ENCODE data around the gene DYNLT1. TPM values are rescaled to one million over a fixed set of nuclear protein-coding genes. Genes with fewer than 3 reads are reported as not detected.
"Not testable (repeated sequence)": the region's sequence is repeated elsewhere in the genome, so short reads cannot be mapped to it uniquely, and the experiment has no call there.

DYNLT1 gene
- total RNA-seq, 2 donors from 2014 or later, result 57.3 to 91.5 TPM

GRCh38 chr6:158619922-158620801 is 24.4 kb downstream of the DYNLT1 start:
- peak overlapping the region; percentile 35 to 55 for H3K27ac ChIP-seq
- peaks cover 0 to 17% of the 10 kb centered on the region in 2 donors for H3K4me1 ChIP-seq
- H3K4me3 ChIP-seq, result no peak overlapping the region
- TF ChIP-seq, protein P1, sequence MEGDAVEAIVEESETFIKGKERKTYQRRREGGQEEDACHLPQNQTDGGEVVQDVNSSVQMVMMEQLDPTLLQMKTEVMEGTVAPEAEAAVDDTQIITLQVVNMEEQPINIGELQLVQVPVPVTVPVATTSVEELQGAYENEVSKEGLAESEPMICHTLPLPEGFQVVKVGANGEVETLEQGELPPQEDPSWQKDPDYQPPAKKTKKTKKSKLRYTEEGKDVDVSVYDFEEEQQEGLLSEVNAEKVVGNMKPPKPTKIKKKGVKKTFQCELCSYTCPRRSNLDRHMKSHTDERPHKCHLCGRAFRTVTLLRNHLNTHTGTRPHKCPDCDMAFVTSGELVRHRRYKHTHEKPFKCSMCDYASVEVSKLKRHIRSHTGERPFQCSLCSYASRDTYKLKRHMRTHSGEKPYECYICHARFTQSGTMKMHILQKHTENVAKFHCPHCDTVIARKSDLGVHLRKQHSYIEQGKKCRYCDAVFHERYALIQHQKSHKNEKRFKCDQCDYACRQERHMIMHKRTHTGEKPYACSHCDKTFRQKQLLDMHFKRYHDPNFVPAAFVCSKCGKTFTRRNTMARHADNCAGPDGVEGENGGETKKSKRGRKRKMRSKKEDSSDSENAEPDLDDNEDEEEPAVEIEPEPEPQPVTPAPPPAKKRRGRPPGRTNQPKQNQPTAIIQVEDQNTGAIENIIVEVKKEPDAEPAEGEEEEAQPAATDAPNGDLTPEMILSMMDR (IDR thresholded peaks at IDR 0.05), result no peak
- no peak for DNase-seq (ENCODE audit: low spot score)
- no peaks in the 10 kb centered on the region for H3K9me3 ChIP-seq
- H3K36me3 ChIP-seq, result peaks cover 12% of the 10 kb centered on the region
- H3K27me3 ChIP-seq, result no peaks in the 10 kb centered on the region

DNA sequence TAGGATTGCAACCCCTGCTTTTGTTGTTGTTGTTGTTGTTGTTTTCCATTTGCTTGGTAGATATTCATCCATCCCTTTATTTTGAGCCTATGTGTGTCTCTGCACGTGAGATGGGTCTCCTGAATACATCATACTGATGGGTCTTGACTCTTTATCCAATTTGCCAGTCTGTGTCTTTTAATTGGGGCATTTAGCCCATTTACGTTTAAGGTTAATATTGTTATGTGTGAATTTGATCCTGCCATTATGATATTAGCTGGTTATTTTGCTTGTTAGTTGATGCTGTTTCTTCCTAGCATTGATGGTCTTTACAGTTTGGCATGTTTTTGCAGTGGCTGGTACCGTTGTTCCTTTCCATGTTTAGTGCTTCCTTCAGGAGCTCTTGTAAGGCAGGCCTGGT is 26.3 kb downstream of the DYNLT1 start:
- DNase-seq (ENCODE audit: low spot score); H3K9me3 ChIP-seq; H3K27me3 ChIP-seq; H3K27ac ChIP-seq; H3K4me3 ChIP-seq: not testable (repeated sequence)
- peaks cover 0 to 17% of the 10 kb centered on the region in 2 donors for H3K4me1 ChIP-seq
- peaks cover 12% of the 10 kb centered on the region for H3K36me3 ChIP-seq

- not testable (repeated sequence) for H3K36me3 ChIP-seq; H3K27me3 ChIP-seq; H3K4me3 ChIP-seq; DNase-seq (ENCODE audit: low spot score); H3K27ac ChIP-seq; H3K9me3 ChIP-seq
- H3K4me1 ChIP-seq, result peaks cover 0 to 27% of the 10 kb centered on the region in 2 donors
These were observed 29.9 kb downstream of the DYNLT1 start for GRCh38 chr6:158614606-158615005.

GRCh38 chr6:158611541-158612370 is 32.8 kb downstream of the DYNLT1 start:
- Histone ChIP-seq H3K36me3 (peaks cover 29% of the 10 kb centered on the region), H3K4me3 (no peak overlapping the region), H3K9me3 (no peaks in the 10 kb centered on the region), H3K27ac (peak overlapping the region; percentile 54 to 82), H3K27me3 (no peaks in the 10 kb centered on the region), H3K4me1 (peaks cover 0 to 33% of the 10 kb centered on the region in 2 donors)
- TF ChIP-seq, protein P1 (IDR thresholded peaks at IDR 0.05), result no peak
- peak; percentile 54 for DNase-seq (ENCODE audit: low spot score)

GRCh38 chr6:158611039-158611438 is 33.5 kb downstream of the DYNLT1 start:
- Histone ChIP-seq H3K27me3 (no peaks in the 10 kb centered on the region), H3K27ac (peak overlapping the region; percentile 54 to 82)
- TF ChIP-seq, protein P1 (IDR thresholded peaks at IDR 0.05), result no peak

DNA sequence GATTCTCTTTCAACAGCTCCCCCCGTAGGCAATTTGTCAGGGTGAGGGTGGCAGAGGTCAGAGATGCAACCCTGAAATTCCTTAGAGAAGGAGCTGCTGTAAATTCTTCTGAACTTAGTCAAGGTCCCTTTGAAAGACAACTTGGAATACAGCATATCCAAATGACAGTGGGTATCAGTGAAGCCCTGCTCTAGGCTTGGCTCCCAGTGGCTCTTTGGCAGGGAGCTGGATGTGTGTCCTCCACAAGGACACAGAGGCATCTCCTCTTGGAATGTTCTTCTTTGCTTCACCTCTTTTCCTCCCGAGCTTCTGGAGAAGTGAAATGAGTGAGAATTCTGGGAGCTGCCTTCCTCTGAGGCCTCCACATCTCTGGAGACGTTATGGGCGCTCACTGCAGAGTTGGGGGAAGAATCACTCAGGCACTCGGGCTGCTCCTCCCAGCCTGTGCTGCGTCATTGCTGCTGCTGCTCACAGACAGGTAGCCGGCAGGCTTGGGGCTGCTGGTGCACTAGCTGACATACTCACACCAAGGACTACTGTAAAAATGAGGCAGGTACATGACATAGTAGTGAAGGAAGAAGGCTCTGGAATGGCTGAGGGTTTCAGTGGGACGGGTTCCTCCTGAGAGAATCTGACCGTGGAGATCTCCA is 34.1 kb downstream of the DYNLT1 start:
- Histone ChIP-seq H3K4me1 (peaks cover 0 to 33% of the 10 kb centered on the region in 2 donors), H3K27ac (peak overlapping the region; percentile 54 to 82), H3K27me3 (no peaks in the 10 kb centered on the region), H3K36me3 (peaks cover 29% of the 10 kb centered on the region), H3K9me3 (no peaks in the 10 kb centered on the region), H3K4me3 (no peak overlapping the region)
- peak; percentile 55 for DNase-seq (ENCODE audit: low spot score)
- TF ChIP-seq, protein P1 (IDR thresholded peaks at IDR 0.05), result no peak

More at GRCh38 chr6:158611039-158611438, 33.5 kb downstream of the DYNLT1 start:
- peak; percentile 55 for DNase-seq (ENCODE audit: low spot score)
- Histone ChIP-seq H3K4me3 (no peak overlapping the region), H3K4me1 (peaks cover 0 to 33% of the 10 kb centered on the region in 2 donors), H3K36me3 (peaks cover 29% of the 10 kb centered on the region), H3K9me3 (no peaks in the 10 kb centered on the region)
